Skeletal muscle satellite cell (primary cell): ENCODE measurements around the gene RAP2A.

Experiments used
- H3K27me3 ChIP-seq: 2 replicates; pipeline ENCODE4 v1.7.0; 2013; ENCODE audit warnings: low read length; ENCODE audit not compliant: control insufficient read depth, insufficient read depth
- H3K36me3 ChIP-seq: 2 replicates; pipeline ENCODE4 v1.7.0; 2013; ENCODE audit warnings: mild to moderate bottlenecking, control low read depth, low read length; ENCODE audit not compliant: insufficient read depth
- H3K4me1 ChIP-seq: 2 replicates; pipeline ENCODE4 v1.7.0; 2013; ENCODE audit warnings: low read length; ENCODE audit not compliant: control insufficient read depth, insufficient read depth
- H3K4me2 ChIP-seq: 2 replicates; pipeline ENCODE4 v1.7.0; 2013; ENCODE audit warnings: mild to moderate bottlenecking, low read length
- H3K4me3 ChIP-seq: 2 replicates; pipeline ENCODE4 v1.7.0; 2013; ENCODE audit warnings: low read length
- H3K9ac ChIP-seq: 2 replicates; pipeline ENCODE4 v1.7.0; 2013; ENCODE audit warnings: mild to moderate bottlenecking, low read depth, low read length, moderate library complexity
- H3K9me3 ChIP-seq: replicated peaks from 2 replicates; pipeline ENCODE4 v1.7.0; 2013; ENCODE audit warnings: mild to moderate bottlenecking, control low read depth, low read length

Gene RAP2A

GRCh38 chr13:97395447-97396136 lies 38.4 kb upstream of the RAP2A start:
- Histone ChIP-seq H3K27me3 (no peaks in the 10 kb centered on the region), H3K9me3 (no peaks in the 10 kb centered on the region), H3K4me1 (peaks cover 21% of the 10 kb centered on the region), H3K36me3 (no peaks in the 10 kb centered on the region), H3K4me2 (peak overlapping the region; percentile 31), H3K9ac (no peak overlapping the region), H3K4me3 (no peak overlapping the region)

- no peaks in the 10 kb centered on the region for H3K36me3 ChIP-seq
- no peaks in the 10 kb centered on the region for H3K27me3 ChIP-seq
- no peak overlapping the region for H3K9ac ChIP-seq
Observed at GRCh38 chr13:97397267-97397666, 36.7 kb upstream of the RAP2A start.

DNA sequence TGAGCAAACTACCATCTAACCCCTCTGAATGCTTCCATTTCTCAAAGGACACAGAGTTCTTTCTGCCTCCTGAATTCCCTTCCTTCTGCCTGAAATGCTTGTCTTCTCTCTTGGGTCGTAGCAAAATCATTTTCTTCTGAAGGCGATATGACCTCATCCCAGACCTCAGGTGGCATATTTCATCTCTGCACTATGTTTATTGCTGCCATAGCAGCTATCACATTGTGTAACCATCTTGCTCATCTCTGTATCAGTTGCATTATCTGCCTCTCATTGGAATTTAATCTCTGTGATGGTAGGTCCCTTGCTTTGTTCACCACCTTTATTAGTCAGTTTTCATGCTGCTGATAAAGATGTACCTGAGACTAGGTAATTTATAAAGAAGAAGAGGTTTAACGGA lies 32.5 kb upstream of the RAP2A start:
- no peaks in the 10 kb centered on the region for H3K9me3 ChIP-seq
- H3K27me3 ChIP-seq = no peaks in the 10 kb centered on the region
- no peak overlapping the region for H3K9ac ChIP-seq
- H3K4me1 ChIP-seq = peaks cover 7% of the 10 kb centered on the region
- H3K4me2 ChIP-seq = no peak overlapping the region
- H3K36me3 ChIP-seq = no peaks in the 10 kb centered on the region
- no peak overlapping the region for H3K4me3 ChIP-seq

More at GRCh38 chr13:97397267-97397666, 36.7 kb upstream of the RAP2A start:
- H3K4me2 ChIP-seq = no peak overlapping the region
- peaks cover 13% of the 10 kb centered on the region for H3K4me1 ChIP-seq
- H3K9me3 ChIP-seq = no peaks in the 10 kb centered on the region
- no peak overlapping the region for H3K4me3 ChIP-seq

GRCh38 chr13:97403893-97404750 lies 29.8 kb upstream of the RAP2A start:
- no peaks in the 10 kb centered on the region for H3K27me3 ChIP-seq
- H3K9ac ChIP-seq = no peak overlapping the region
- no peaks in the 10 kb centered on the region for H3K9me3 ChIP-seq
- H3K4me2 ChIP-seq = no peak overlapping the region
- H3K4me3 ChIP-seq = no peak overlapping the region
- H3K4me1 ChIP-seq = peaks cover 7% of the 10 kb centered on the region
- no peaks in the 10 kb centered on the region for H3K36me3 ChIP-seq

GRCh38 chr13:97407540-97407939 lies 26.4 kb upstream of the RAP2A start:
- no peak overlapping the region for H3K9ac ChIP-seq
- no peak overlapping the region for H3K4me3 ChIP-seq
- H3K27me3 ChIP-seq = peaks cover 5% of the 10 kb centered on the region
- H3K36me3 ChIP-seq = no peaks in the 10 kb centered on the region
- no peaks in the 10 kb centered on the region for H3K9me3 ChIP-seq
- H3K4me2 ChIP-seq = no peak overlapping the region
- H3K4me1 ChIP-seq = peaks cover 7% of the 10 kb centered on the region

DNA sequence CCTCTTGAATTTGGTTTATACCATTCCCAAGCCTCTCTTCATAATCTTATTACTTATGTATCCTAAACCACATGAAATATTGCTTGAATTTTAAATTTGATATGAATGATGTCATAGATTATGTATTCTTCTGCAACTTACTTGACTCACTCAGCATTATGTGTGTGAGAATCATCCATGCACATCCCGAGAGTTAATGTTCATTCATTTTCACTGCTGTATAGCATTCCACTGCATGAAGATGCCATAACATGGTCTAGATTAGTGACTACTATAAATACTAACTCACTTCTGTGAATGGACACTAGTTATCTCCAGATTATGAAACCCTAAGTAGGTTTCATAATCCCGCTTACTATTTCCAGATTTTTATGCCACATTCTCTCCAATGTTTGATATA lies 25.0 kb upstream of the RAP2A start:
- peaks cover 5% of the 10 kb centered on the region for H3K27me3 ChIP-seq
- no peak overlapping the region for H3K4me2 ChIP-seq
- no peaks in the 10 kb centered on the region for H3K9me3 ChIP-seq
- H3K9ac ChIP-seq = no peak overlapping the region
- H3K4me3 ChIP-seq = no peak overlapping the region
- no peaks in the 10 kb centered on the region for H3K36me3 ChIP-seq
- H3K4me1 ChIP-seq = peaks cover 6% of the 10 kb centered on the region

GRCh38 chr13:97411984-97412383 lies 22.0 kb upstream of the RAP2A start:
- Histone ChIP-seq H3K36me3 (no peaks in the 10 kb centered on the region), H3K4me2 (no peak overlapping the region), H3K27me3 (peaks cover 8% of the 10 kb centered on the region), H3K4me1 (no peaks in the 10 kb centered on the region), H3K4me3 (no peak overlapping the region), H3K9ac (no peak overlapping the region), H3K9me3 (no peaks in the 10 kb centered on the region)

DNA sequence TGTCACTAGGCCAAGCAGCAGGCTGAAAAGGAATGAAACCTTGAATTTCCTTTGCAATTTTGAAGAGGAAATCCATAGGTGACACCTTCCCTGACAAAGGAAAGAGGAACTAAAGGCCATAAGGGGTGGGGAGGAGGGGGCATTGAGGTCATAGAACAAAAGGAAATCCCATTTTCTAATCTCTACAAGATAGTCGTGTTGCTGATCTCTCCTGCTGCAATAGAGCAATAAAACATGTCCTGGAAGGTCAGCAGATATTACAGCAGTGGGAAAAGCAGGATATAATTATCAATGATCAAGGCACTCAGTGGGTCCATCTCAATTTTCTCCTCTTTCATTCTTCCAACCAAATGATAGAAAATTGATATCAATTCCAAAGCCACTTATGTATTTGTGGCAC lies 20.3 kb upstream of the RAP2A start:
- H3K9ac ChIP-seq = no peak overlapping the region
- no peak overlapping the region for H3K4me3 ChIP-seq
- no peaks in the 10 kb centered on the region for H3K36me3 ChIP-seq
- H3K4me2 ChIP-seq = no peak overlapping the region
- H3K27me3 ChIP-seq = peaks cover 8% of the 10 kb centered on the region
- H3K9me3 ChIP-seq = no peaks in the 10 kb centered on the region
- H3K4me1 ChIP-seq = no peaks in the 10 kb centered on the region

DNA sequence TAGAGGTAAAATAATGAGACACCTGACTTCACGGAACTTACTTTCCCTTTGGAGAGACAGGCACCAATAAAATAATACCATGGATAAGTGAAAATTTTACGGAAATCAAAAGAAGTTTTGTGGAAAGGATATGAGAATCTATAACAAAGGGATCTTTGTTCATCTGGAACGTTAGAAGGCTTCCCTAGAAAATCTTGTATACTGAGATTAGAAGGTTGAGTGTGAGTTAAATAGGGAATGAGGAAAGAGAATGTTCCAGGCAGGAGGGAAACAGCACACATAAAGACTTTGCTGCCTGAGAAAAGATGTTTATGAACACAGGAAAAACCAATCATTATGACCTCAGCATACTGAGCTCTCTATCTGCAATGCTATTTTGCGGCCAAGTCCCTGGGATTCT lies 19.6 kb upstream of the RAP2A start:
- H3K27me3 ChIP-seq = peaks cover 8% of the 10 kb centered on the region
- no peaks in the 10 kb centered on the region for H3K9me3 ChIP-seq
- no peaks in the 10 kb centered on the region for H3K36me3 ChIP-seq
- no peak overlapping the region for H3K4me3 ChIP-seq
- H3K9ac ChIP-seq = no peak overlapping the region
- H3K4me1 ChIP-seq = no peaks in the 10 kb centered on the region
- no peak overlapping the region for H3K4me2 ChIP-seq

- H3K9me3 ChIP-seq = no peaks in the 10 kb centered on the region
- H3K4me3 ChIP-seq = no peak overlapping the region
- no peaks in the 10 kb centered on the region for H3K36me3 ChIP-seq
- no peak overlapping the region for H3K4me2 ChIP-seq
- peaks cover 2% of the 10 kb centered on the region for H3K4me1 ChIP-seq
- H3K9ac ChIP-seq = no peak overlapping the region
- peaks cover 3% of the 10 kb centered on the region for H3K27me3 ChIP-seq
Observed at GRCh38 chr13:97417698-97418097, 16.3 kb upstream of the RAP2A start.

DNA sequence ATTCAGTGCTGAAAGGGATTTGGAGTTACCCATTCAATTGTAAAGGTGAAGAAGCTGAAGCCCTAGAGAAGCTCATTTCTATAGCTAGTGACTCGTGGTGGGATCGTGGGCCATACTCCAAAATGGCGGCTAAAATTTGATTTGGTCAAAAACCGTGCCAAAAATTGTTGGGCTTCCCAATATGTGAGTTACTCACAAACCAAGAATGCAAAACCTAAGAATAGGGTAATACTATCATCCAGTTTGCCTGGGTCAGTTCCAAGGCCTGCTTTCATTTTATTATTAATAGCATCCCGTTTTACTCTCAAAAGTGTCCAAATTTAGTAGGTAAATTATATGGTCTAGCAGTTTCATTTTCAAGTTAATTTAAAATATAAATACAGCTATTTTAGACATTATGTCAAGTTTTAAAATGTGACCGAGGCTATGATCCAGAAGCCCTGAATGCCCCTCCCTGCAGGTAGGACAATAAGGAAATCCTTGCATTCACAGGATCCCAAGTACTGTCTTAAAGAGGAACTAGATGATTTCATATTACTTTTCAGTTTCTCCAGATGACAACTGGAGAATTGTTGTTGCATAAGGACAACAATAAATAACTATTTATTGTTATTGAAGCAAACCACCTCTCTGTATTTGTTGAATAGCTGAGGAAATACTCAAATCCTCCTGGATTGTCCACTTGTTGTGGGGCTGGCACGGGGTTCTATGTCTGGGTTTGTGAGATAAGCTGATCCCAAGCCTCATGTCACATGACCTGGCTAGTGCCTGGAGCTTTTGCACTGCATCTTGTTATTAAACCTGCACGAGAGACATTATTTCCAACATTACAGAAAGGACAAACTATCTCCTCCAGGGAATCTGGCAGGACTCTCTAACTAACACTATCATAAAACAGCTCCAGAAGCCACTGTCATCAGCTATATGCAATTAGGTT lies 11.6 kb upstream of the RAP2A start:
- Histone ChIP-seq H3K27me3 (no peaks in the 10 kb centered on the region), H3K4me3 (no peak overlapping the region), H3K4me2 (no peak overlapping the region), H3K9ac (no peak overlapping the region), H3K9me3 (no peaks in the 10 kb centered on the region), H3K36me3 (no peaks in the 10 kb centered on the region), H3K4me1 (peaks cover 9% of the 10 kb centered on the region)
